PC-9 (cell line): Measurements from ENCODE around the gene KAT6B. TPM values are rescaled to one million over a fixed set of nuclear protein-coding genes. Genes with fewer than 3 reads are reported as not detected.

Experiments used
- BruUV-seq: library from RNA; stranded (reverse); fragments of 400-500 nt; replicated peaks from 2 replicates; lab custom pipeline; 2021; lab: Mats Ljungman, UMichigan
- CTCF ChIA-PET: fragments of 300-600 bp; sonication (Branson Sonifier 250); formaldehyde crosslinking; loops from one replicate; lab custom pipeline; 2022; ENCODE audit warnings: antibody characterized with exemption; lab: Charles Lee
- POLR2A ChIA-PET: fragments of 300-600 bp; sonication (Branson Sonifier 250); formaldehyde crosslinking; loops from one replicate; lab custom pipeline; 2022; ENCODE audit warnings: antibody characterized with exemption; ENCODE audit not compliant: unreplicated experiment; lab: Charles Lee
- DNase-seq, 2 experiments: peaks; one replicate each; pipeline versions ENCODE4 v3.0.0 to v3.0.0-alpha.2; 2015 to 2022; ENCODE audit warnings: mixed read lengths in 1 of 2
- H2AFZ ChIP-seq: fragments of 200-600 bp; sonication (generic); 2 replicates; pipeline ENCODE4 v1.8.1; 2017; ENCODE audit warnings: antibody characterized with exemption
- H3F3A ChIP-seq: fragments of 200-600 bp; sonication (generic); 2 replicates; pipeline ENCODE4 v1.8.1; 2017; ENCODE audit warnings: antibody characterized with exemption, mild to moderate bottlenecking, low read depth; ENCODE audit not compliant: insufficient read depth
- H3K27ac ChIP-seq: fragments of 200-600 bp; sonication (generic); 2 replicates; pipeline ENCODE4 v1.6.1; 2016; ENCODE audit warnings: mixed run types
- H3K27me3 ChIP-seq: fragments of 200-600 bp; sonication (generic); 2 replicates; pipeline ENCODE4 v1.6.1; 2016; ENCODE audit warnings: low read depth, mixed run types; ENCODE audit not compliant: insufficient read depth
- H3K36me3 ChIP-seq: fragments of 200-600 bp; sonication (generic); 2 replicates; pipeline ENCODE4 v1.6.1; 2016; ENCODE audit warnings: low read depth, mixed run types
- H3K4me1 ChIP-seq: fragments of 200-600 bp; sonication (generic); replicated peaks from 2 replicates; pipeline ENCODE4 v1.6.1; 2016; ENCODE audit warnings: mixed run types; ENCODE audit not compliant: insufficient read depth
- H3K4me2 ChIP-seq: fragments of 200-600 bp; sonication (generic); 2 replicates; pipeline ENCODE4 v1.6.1; 2017; ENCODE audit warnings: mixed run types
- H3K4me3 ChIP-seq: fragments of 200-600 bp; sonication (generic); 2 replicates; pipeline ENCODE4 v1.6.1; 2016; ENCODE audit warnings: mixed run types
- H3K79me2 ChIP-seq: fragments of 200-600 bp; sonication (generic); 2 replicates; pipeline ENCODE4 v1.6.1; 2017; ENCODE audit warnings: low read depth, mixed run types
- H3K9me2 ChIP-seq: fragments of 200-600 bp; sonication (generic); 2 replicates; pipeline ENCODE4 v1.8.1; 2017; ENCODE audit warnings: mild to moderate bottlenecking; ENCODE audit not compliant: insufficient read depth
- H3K9me3 ChIP-seq: fragments of 200-600 bp; sonication (generic); 2 replicates; pipeline ENCODE4 v1.8.1; 2016; ENCODE audit warnings: low read depth; ENCODE audit not compliant: insufficient read depth
- H4K20me1 ChIP-seq: fragments of 200-600 bp; sonication (generic); 2 replicates; pipeline ENCODE4 v1.8.1; 2017; ENCODE audit not compliant: insufficient read depth
- CTCF ChIP-seq: fragments of 200-600 bp; sonication (generic); conservative IDR thresholded peaks from 2 replicates; pipeline ENCODE4 v1.6.1; 2017; ENCODE audit warnings: mixed run types, antibody characterized with exemption, mild to moderate bottlenecking, moderate library complexity
- EZH2 ChIP-seq: fragments of 200-600 bp; sonication (generic); IDR thresholded peaks from 2 replicates; pipeline ENCODE4 v1.8.0; 2017; ENCODE audit warnings: antibody characterized with exemption, low read depth
- intact Hi-C: fragments of 100-400 bp; cut with micrococcal nuclease; formaldehyde crosslinking; loops from one replicate; pipeline ENCODE4 v1.10.0; 2022; ENCODE audit not compliant: unreplicated experiment
- total RNA-seq: library from RNA; stranded (reverse); gene quantifications from 2 replicates; pipeline ENCODE4 v1.2.3, GENCODE V29; 2021

The KAT6B gene
- total RNA-seq, 1 experiment from 2014 or later: 30.9 TPM

- Histone ChIP-seq H3K36me3 (no peaks in the 10 kb centered on the region), H3K4me2 (no peak overlapping the region), H2AFZ (no peak overlapping the region), H3K27ac (no peak overlapping the region), H4K20me1 (no peaks in the 10 kb centered on the region), H3K4me3 (no peak overlapping the region), H3K27me3 (no peaks in the 10 kb centered on the region), H3K9me3 (no peaks in the 10 kb centered on the region), H3K9me2 (no peaks in the 10 kb centered on the region), H3K4me1 (peaks cover 5% of the 10 kb centered on the region; the same call in 1 of the 2 replicates), H3K79me2 (peaks cover 10% of the 10 kb centered on the region), H3F3A (no peaks in the 10 kb centered on the region; the same call in 1 of the 2 replicates)
- ChIA-PET POLR2A (no interaction called here), CTCF (no interaction called here)
- TF ChIP-seq CTCF: no peak
- no peak for TF ChIP-seq EZH2
- BruUV-seq: no TSS peak
- intact Hi-C loops: no loop called here
- DNase-seq: no peak
Measured at GRCh38 chr10:74910976-74911350, 84.6 kb downstream of the KAT6B start.

- no peak overlapping the region for H3K4me3 ChIP-seq
- no peak overlapping the region for H3K27ac ChIP-seq
- peaks cover 10% of the 10 kb centered on the region for H3K79me2 ChIP-seq
- CTCF ChIA-PET: no interaction called here
- no peak for DNase-seq
- no peaks in the 10 kb centered on the region for H3K9me2 ChIP-seq
- no peak overlapping the region for H2AFZ ChIP-seq
- POLR2A ChIA-PET: no interaction called here
- no peak for TF ChIP-seq EZH2
- no peak for TF ChIP-seq CTCF
- H3F3A ChIP-seq: peaks cover 11% of the 10 kb centered on the region
- H3K27me3 ChIP-seq: no peaks in the 10 kb centered on the region
- BruUV-seq: no TSS peak
- H3K9me3 ChIP-seq: no peaks in the 10 kb centered on the region
- intact Hi-C loops: no loop called here
- no peaks in the 10 kb centered on the region for H4K20me1 ChIP-seq
- peaks cover 17% of the 10 kb centered on the region for H3K4me1 ChIP-seq
- H3K4me2 ChIP-seq: no peak overlapping the region
- H3K36me3 ChIP-seq: no peaks in the 10 kb centered on the region
Measured at GRCh38 chr10:74912182-74912581, 85.8 kb downstream of the KAT6B start.

- no peak for DNase-seq
- H2AFZ ChIP-seq: no peak overlapping the region
- ChIA-PET CTCF (no interaction called here), POLR2A (no interaction called here)
- intact Hi-C loops: no loop called here
- peaks cover 22% of the 10 kb centered on the region for H3K4me1 ChIP-seq
- H3K27me3 ChIP-seq: no peaks in the 10 kb centered on the region
- H4K20me1 ChIP-seq: no peaks in the 10 kb centered on the region
- no TSS peak for BruUV-seq
- H3K4me3 ChIP-seq: no peak overlapping the region
- H3K36me3 ChIP-seq: no peaks in the 10 kb centered on the region
- H3F3A ChIP-seq: peaks cover 16% of the 10 kb centered on the region
- TF ChIP-seq CTCF (no peak), EZH2 (no peak)
- H3K79me2 ChIP-seq: peaks cover 10% of the 10 kb centered on the region
- no peaks in the 10 kb centered on the region for H3K9me3 ChIP-seq
- no peak overlapping the region for H3K4me2 ChIP-seq
- H3K27ac ChIP-seq: no peak overlapping the region
- H3K9me2 ChIP-seq: no peaks in the 10 kb centered on the region
Measured at GRCh38 chr10:74912682-74913081, 86.3 kb downstream of the KAT6B start.
